HG02588 (cell line): ENCODE data around the gene EHBP1L1.
"Not testable (repeated sequence)": the region's sequence is repeated elsewhere in the genome, so short reads cannot be mapped to it uniquely, and the experiment has no call there.

Experiments used
- ATAC-seq: cut with Tn5 transposase; IDR thresholded peaks from one replicate; pipeline ENCODE4 v1.9.1; 2021; ENCODE audit warnings: mild to moderate bottlenecking, moderate library complexity; ENCODE audit not compliant: unreplicated experiment

EHBP1L1 gene

GRCh38 chr11:65560555-65561418, 15.1 kb upstream of the EHBP1L1 start:
- no peak for ATAC-seq

GRCh38 chr11:65562020-65562419, 13.8 kb upstream of the EHBP1L1 start:
- no peak for ATAC-seq

- ATAC-seq = no peak
Observed at GRCh38 chr11:65562788-65563187, 13.1 kb upstream of the EHBP1L1 start.

- ATAC-seq = no peak
Observed at GRCh38 chr11:65563601-65564000, 12.3 kb upstream of the EHBP1L1 start.

GRCh38 chr11:65564879-65565559, 10.8 kb upstream of the EHBP1L1 start:
- not testable (repeated sequence) for ATAC-seq

- no peak for ATAC-seq
Observed at GRCh38 chr11:65565624-65566453, 10.0 kb upstream of the EHBP1L1 start.

GRCh38 chr11:65569164-65569972, 6.5 kb upstream of the EHBP1L1 start:
- peak; percentile 1 for ATAC-seq

- ATAC-seq = peak; percentile 53
Observed at GRCh38 chr11:65569973-65570918, 5.6 kb upstream of the EHBP1L1 start, which contains the start of gene ZNRD2. TSS of gene ZNRD2 (plus strand) at chr11:65570477. CDS start at chr11:65570492, 15 bp downstream.

- no peak for ATAC-seq
Observed at GRCh38 chr11:65571420-65571819, 4.4 kb upstream of the EHBP1L1 start.

- no peak for ATAC-seq
Observed at GRCh38 chr11:65571940-65572339, 3.9 kb upstream of the EHBP1L1 start.

GRCh38 chr11:65572356-65573051, 3.3 kb upstream of the EHBP1L1 start, which contains the start of gene FAM89B:
TSS of gene FAM89B (plus strand) at chr11:65572538. CDS start at chr11:65572670, 132 bp downstream.
- no peak for ATAC-seq

- ATAC-seq = no peak
Observed at GRCh38 chr11:65573391-65574079, 2.3 kb upstream of the EHBP1L1 start.

GRCh38 chr11:65574109-65574810, 1.6 kb upstream of the EHBP1L1 start:
- ATAC-seq = peak; percentile 30

- ATAC-seq = no peak
Observed at GRCh38 chr11:65574811-65575567, 864 bp upstream of the EHBP1L1 start.

- no peak for ATAC-seq
Observed at GRCh38 chr11:65576232-65576866, 496 bp downstream of the EHBP1L1 start.
